GM10266 (cell line): ENCODE measurements around the gene MUSTN1.

Experiments
- DNase-seq: peaks from one replicate; pipeline ENCODE4 v3.0.0; 2012; ENCODE audit errors: extremely low spot score
- TF ChIP-seq, protein P1 (sequence below): IDR thresholded peaks from 2 replicates; pipeline ENCODE4 v1.5.1; 2012; ENCODE audit warnings: mild to moderate bottlenecking, low read depth; ENCODE audit not compliant: control insufficient read depth, insufficient read depth; ENCODE audit errors: missing control alignments

The MUSTN1 gene

GRCh38 chr3:52854013-52854412 is 19.2 kb upstream of the MUSTN1 start:
- no peak for DNase-seq
- TF ChIP-seq, protein P1, sequence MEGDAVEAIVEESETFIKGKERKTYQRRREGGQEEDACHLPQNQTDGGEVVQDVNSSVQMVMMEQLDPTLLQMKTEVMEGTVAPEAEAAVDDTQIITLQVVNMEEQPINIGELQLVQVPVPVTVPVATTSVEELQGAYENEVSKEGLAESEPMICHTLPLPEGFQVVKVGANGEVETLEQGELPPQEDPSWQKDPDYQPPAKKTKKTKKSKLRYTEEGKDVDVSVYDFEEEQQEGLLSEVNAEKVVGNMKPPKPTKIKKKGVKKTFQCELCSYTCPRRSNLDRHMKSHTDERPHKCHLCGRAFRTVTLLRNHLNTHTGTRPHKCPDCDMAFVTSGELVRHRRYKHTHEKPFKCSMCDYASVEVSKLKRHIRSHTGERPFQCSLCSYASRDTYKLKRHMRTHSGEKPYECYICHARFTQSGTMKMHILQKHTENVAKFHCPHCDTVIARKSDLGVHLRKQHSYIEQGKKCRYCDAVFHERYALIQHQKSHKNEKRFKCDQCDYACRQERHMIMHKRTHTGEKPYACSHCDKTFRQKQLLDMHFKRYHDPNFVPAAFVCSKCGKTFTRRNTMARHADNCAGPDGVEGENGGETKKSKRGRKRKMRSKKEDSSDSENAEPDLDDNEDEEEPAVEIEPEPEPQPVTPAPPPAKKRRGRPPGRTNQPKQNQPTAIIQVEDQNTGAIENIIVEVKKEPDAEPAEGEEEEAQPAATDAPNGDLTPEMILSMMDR = no peak

DNA sequence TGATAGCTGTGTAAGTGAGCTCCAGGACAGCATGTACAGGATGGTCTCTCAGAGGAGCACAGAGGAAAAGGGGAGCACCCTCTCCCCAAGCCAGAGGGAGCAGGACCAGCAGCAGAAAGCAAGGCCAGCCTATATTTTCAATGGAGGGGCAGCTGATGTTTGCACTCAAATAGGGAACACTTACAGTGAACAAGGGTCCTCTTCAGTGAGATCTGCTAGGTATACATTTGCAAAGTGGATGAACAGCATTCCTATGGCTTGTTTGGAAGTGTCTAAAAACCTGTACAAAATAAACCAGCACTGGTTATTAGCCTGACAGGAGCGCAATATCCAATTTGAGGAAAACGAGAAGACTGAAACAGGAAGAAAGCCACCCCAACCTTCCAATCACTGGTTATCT is 17.6 kb upstream of the MUSTN1 start:
- DNase-seq = no peak

DNA sequence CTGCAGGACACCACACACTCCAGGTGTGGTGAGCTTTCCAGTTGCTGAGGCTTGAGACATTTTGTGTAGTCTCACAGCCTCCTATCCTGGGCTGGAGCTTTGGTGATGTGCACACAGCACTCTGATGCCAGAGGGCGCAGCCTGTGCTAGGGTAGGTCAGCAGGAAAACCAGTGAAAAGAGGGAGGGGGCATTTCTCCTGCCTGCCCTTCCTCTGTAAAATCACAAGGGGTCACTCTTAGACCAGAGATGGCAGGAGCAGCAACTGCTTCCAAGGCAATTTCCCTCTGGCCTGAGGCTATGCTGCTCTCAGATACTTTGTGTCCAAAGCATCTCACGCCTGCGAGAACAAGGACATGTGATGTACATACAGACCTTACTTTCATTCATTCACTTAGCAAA is 16.5 kb upstream of the MUSTN1 start:
- TF ChIP-seq, protein P1 = peak; percentile 70
- DNase-seq = peak; percentile 66

More for the DNA sequence above, 17.6 kb upstream of the MUSTN1 start:
- TF ChIP-seq, protein P1 = no peak

DNA sequence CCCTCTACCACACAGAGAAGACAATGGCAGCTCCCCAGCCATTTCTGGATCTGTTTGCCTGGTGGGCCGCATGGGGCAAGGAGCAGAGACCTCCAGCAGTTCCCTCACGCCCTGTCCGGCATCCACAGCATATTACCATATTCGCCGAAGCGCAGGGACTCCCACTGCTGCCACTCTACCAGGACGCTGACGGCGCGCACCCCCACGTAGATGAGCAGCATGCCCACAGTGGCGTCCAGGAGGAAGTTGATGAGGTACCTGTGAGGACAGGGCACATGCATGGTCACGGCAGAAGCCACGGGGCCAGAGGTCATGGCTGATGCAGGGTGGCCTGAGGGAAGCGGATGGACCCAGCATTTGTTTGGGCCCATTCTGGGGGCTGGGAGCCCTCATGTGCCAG is 14.8 kb upstream of the MUSTN1 start:
- DNase-seq = no peak
- TF ChIP-seq, protein P1 = no peak

- TF ChIP-seq, protein P1 = no peak
- no peak for DNase-seq
Observed at GRCh38 chr3:52848617-52849016, 13.8 kb upstream of the MUSTN1 start.

GRCh38 chr3:52847726-52848125 is 12.9 kb upstream of the MUSTN1 start:
- TF ChIP-seq, protein P1 = no peak

GRCh38 chr3:52847241-52847640 is 12.4 kb upstream of the MUSTN1 start:
- TF ChIP-seq, protein P1 = no peak
- DNase-seq = no peak

More at GRCh38 chr3:52847726-52848125, 12.9 kb upstream of the MUSTN1 start:
- no peak for DNase-seq
